DLD1 (cell line): ENCODE data around the gene MAML3.

Experiments used
- in situ Hi-C: cut with HindIII; loops from 2 replicates; pipeline ENCODE4 v1.10.0; 2017; ENCODE audit warnings: low sequenced_read_pairs

Gene MAML3

DNA sequence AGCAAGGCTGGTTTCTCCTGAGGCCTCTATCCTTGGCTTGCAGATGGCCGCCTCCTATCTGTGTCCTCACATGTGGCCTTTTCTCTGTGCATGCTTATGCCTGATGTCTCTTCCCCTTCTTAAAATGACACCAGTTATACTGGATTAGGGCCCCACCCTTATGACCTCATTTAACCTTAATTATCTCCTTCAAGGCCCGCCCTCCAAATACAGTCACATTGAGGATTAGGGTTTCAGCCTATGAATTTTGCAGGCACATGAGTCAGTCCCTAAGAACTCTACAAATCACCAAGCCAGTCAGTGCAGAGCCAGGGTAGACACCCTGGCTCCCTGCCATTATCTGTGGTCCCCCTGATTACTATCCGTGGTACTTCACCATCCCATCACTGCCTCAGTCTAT, 51.6 kb downstream of the MAML3 start:
- in situ Hi-C loops: no loop called here

DNA sequence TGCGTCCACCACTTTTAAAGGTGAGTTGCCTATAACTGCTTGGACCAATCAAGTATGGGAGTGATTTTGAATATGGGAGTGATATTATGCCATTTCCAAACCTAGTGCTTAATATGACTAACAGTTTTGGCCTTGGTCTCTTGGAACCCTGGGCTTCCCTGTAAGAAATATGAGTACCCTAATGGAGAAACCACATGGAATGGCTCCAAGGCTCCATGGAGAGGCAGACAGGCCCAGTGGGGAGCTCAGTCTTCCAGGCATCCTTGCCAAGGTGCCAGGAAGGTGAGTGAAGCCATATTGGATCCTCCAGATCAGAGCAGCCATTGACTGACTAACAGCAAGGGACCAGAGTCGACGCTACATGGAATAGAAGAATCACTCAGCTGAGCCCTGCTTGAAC, 53.2 kb downstream of the MAML3 start:
- in situ Hi-C loops: no loop called here

DNA sequence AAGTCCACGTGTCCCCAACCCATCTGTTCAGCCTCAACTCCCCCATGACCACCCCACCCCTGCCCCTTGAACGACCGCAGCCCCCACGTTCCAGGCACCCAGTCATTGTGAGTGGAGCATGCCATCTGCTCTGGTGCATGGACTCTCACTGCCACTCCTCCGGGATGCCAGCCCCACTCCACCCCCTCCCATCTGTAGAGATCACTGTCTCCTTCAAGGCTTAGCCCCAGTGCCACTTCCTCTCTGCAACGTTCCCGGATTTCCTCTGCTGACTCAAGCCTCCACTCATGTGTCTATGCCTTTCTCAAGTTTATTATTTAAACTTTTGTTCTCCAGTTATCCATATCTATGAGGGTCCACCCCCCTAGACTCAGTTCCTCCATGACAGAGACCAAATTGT, 54.0 kb downstream of the MAML3 start:
- in situ Hi-C loops: no loop called here

DNA sequence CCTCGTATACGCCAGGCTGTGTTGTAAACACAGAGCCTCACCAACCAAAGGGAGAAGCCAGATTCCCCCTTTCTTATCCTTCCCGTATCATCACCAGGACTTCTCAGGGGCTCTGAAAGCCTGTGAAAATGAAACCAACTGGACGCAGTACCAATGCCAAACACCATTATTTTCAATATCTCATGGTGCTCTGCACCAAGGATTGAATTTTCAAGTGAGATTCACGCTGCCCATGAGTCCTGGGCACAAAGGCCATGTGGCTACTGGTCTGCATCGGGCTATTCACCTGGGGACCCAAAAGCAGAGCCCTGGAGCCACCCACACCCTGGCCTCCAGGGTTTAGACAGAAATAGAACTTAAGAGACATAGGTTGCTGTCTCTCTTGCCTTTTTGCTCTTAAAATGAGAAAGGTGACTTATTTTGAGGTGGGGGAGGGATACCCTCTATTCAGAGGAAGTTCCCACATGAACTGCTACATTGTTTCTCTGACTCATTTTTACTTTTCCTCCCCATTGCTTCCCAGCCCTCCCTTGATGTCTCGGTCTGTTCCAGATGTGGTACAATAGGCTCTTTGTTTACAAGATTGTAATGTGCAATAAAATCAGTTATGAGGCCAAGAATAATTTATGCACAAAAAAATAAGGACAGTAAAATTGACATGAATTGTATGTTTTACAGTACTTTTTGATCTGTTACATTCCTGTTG, 55.4 kb downstream of the MAML3 start:
- in situ Hi-C loops: no loop called here

DNA sequence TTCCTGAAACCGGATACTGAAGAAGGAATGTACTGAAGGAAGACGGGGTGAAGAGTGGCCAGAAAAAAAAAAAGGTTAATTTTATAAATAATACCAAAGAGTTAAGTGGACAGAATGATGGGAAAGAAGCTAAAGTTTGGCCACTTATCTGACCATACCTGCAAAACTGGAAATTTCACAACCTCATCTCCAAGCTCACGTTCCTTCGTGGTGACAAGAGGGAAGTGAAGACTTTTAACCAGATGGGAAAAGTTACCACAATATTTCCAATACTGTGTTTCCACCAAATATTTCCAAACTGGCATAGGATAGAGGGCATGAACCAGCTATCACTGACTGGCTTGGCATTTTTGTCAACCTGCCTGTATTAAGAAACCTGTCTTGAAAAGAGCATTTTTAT, 56.4 kb downstream of the MAML3 start:
- in situ Hi-C loops: no loop called here

DNA sequence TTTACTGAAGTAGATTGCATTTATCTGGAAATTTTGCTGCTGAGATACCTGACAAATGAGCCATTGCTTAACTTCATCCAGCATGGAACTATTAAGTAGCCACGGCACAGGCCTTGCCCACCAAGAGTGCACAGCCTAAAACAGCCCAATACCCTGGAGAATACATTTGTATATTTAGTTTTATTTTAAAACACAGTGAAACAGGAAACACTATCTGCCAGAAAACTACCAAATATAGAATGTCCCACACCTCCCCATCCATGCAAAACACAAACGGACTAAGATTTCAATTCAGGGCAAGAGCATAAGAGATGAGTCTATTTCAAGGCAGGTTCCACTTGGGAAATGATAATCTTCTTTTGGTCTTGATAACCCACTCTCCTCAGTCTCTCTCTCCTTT, 57.1 kb downstream of the MAML3 start:
- in situ Hi-C loops: no loop called here

DNA sequence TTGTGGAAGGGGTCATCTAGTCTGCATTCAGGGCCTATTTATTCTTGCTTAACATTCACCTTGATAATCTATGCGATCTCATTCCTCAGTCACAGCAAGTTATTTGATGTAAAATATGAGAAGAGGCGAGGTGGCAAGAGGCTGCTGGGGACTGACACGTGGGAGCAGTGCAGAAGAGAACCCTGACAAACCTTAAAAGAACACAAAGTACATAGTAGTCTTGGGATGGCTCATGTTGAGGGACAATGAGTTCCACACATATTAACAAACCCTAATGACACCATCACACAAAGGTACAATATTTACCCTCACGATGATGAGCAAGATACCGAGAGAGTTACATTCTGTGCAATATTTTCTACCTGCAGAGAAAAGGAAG, 57.5 kb downstream of the MAML3 start:
- in situ Hi-C loops: no loop called here

DNA sequence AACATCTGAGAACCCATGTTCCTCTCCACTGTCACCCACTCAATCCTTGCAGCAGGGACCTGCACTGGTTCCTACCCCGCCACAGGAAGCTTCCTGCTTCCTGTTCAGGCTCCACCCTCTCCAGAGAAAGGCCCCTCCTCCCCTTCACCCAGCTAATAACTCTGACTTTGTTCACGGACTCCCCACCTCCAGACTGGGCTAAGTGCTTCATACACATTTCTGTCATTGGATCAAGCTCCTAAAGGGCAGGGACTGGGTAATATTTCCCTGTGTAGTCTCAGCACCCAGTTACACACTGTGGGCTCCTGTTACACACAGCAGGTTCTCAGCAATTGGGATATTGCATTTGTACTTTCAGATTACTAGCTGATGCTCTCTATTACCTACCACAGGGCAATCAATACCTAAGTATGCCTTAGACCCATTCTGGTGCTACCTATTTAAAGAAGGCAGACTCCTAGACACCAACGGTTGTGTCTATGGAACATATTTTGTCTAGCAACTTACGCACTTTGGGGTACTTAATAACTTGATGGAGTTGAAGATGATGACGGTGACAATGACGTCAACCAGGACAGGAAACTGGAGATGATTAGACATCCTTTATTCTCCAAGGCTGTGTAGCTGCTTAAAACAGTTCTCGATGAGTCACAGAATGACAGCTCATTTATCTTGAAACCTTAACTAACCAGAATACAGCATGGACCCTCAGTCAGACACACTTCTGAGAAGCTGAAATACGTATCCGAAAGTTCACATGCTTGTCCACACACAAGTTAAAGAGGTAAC, 58.1 kb downstream of the MAML3 start:
- in situ Hi-C loops: no loop called here

DNA sequence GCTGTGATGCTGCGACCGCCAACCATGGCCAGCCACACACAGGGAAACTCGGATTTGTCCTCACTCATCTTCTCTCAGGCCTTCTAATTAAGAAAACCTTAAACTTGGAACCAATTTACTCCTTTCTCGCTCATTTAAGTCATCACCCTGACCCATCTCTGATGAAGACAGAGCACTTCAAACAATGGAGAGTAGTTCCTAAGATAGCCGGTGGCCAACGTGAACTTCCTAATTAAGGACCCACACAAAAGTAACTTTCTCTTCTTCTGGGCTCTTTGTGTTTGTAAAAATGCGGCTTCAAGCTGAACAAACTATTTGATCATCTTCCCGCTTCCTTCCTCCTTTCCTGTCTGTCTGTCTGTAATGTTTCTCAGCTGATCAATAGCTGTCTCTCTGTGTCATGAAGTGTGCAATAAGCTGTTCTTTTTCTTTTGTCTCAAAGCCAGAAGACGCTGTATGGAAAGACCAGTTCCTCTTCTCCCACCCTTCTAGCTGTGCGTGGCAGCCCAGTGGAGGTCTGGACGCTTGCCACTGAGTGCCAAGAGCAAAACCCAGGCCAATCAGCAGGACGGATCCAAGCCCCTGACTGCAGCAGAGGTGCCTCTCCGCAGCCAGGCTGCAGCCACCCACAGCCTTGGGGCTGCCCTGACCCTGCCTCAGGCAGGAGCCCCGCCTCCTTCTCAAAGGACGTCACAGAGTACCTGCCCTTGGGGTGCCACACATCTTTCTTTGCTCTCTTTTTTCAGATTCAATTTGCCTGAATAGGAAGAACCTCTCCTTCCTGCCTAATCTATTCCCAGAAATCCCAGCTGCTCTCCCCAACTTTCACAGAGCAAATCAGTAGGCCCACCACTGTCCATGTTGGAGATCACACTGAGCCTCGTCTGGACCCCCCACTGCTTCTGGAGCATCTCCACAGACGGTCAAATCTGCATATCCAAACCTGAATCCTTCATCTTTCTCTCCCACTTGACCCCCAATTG, 59.3 kb downstream of the MAML3 start:
- in situ Hi-C loops: no loop called here

DNA sequence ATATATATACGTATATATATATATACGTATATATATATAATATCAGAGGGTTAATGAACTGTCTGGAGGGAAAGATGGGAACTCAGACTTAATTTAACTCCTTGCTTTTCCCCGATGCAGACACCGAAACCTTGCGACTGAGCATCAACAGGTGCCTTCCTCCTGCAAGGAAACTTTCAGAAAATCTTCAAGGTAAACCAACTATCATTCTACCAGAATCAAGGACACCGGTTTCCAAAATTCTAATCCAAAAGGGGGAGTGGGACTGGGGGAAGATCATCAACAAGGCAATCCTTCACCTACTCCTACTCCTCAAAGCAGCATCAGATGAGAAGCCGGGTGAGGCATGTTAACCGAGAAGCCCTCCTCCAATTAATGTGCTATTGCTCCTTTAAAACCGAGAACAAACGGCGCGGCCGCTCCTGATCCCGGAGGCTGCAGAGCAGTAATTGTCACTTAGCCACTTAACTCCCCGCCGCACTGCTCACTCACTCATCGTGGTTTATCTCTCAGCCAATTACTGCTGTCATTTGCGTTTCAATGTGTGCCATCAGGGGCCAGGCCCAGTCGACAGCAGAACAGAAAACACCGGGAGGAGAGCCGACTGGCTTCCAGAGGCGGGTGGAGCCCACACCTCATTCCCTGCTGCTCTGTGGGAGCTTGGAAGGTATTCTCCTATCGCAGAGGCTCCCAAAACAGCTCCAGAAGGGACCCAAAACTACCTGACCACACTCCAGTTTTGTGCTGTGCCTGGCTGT, 61.7 kb downstream of the MAML3 start:
- in situ Hi-C loops: no loop called here

DNA sequence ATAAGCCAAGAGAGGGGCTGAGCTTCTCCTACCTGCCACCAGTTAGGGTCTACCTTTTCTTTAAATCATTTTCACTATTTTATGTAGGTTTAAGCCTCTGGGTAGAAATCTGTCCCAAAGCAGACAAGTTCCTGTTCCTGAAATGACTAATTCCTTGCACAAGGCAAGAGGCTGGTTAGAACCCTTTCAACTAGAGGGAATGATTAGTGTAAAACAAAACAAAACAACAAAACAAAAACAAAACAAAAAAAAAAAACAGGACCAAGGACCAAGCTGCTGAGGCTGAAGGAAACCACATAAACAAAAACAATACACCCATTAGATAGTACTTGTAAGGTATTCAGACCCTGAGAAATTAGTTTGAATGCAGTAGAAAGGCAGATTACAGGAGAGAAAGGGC, 62.7 kb downstream of the MAML3 start:
- in situ Hi-C loops: no loop called here

DNA sequence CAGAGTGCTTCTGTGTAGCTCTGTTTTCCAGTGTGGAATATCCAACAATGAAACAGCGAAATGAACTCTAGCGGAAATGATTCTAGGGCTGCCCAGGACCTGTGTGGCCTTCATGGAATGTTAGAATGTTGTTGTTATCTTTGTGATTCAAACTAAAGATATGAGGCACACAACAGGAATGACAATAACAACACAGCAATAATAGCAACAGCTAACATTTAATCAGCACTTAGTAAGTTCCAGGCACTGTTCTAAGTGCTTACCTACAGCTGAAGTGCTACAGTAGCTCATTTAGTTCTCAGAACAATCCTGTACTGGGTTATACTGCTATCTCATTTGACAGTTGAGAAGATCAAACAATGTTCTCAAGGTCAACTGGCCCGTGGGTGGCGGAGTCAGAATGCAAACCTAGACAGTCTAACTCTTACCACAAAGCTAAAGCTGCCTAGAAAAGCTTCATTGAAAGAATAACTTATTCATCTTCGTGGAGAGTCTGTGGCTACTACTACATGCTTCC, 63.7 kb downstream of the MAML3 start:
- in situ Hi-C loops: no loop called here

DNA sequence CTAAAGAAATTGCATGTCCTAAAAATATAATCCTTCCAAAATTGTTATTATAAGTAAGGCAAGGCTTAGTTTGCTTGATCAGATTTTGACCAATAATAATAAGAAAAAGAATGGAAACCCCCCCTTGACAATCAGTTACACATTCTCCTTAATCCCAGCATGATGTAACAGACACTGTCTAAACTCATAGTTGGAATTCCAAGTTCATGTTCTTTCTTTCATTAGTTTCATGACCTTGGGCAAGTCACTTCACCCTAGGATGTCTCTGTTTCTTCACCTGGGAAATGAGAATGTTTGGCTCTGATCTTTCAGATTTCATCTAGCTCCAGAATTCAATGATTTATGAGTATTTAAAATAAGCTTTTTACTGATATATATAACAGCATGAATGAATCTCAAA, 64.8 kb downstream of the MAML3 start:
- in situ Hi-C loops: no loop called here

DNA sequence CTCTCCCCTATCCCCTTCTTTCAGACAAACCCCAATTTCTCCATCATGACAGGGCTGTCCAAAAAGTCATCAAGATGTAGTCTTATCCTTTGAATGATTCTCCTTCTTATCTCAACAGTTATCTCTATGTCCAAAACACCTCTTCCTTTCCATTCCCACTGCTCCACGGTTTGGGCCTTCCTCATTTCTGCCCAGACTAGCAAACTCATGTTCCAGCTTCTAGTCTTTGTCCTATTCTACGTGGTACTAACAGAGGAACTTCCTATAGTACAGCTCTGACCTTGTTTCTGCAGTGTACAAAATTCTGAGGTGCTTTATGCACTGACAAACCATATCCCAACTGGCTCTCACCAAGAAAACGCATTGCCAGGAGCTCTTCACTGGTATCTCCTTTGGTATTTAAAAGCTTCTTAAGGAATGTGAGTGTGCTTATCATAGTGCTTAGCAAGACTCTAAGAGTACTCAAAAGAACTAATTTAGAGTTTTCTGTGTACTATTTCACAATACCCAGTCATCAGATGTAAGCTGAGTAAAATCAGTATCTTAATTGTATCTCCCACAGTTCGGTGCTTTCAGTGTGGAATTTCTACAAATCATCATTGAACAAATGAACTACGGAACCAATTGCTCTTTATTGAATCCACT, 65.5 kb downstream of the MAML3 start:
- in situ Hi-C loops: no loop called here

DNA sequence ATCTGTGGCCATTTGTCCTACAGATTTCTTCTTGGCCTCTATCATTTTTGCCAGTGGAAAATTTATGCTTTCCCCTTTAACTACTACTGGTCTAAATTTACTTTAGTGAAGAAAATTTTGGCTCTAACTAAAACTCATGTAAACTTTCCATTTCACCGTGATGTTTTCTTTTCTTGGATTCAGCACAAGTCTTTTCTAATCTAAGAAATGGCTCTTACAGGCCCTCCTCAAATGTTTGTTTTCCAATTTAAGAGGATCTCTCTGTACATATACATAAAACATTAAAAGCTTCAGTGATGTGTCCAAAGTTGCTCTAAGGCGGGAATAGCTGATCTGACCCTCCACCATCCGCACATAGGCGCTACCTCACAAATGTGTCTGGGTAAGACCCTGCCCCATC, 68.1 kb downstream of the MAML3 start:
- in situ Hi-C loops: no loop called here

DNA sequence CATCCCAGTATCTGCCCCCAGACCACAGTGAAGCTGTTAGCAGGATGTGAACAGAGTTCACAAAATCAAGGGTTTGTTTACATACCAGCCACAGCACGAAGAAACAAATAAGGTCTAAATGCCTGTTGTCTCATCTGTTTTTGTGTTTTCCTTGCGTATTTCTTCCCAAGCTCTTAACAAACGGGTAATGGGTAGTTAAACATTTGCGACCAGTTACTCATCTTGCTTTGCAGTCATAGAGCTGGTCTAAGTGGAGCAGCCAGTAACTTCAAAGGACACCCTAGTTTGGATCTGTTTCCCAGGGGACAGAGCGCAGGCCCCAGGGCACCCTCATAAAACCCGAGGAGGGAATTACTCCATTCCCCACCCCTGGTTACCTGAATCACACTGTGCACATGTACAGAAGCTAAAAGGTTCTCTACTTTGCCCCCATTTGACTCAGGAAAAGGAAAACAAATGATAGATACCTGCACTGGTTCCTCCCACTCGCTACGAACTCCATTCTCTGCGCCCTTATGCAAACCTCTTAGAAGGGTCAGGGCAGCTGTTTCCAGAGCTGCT, 68.8 kb downstream of the MAML3 start:
- in situ Hi-C loops: no loop called here

DNA sequence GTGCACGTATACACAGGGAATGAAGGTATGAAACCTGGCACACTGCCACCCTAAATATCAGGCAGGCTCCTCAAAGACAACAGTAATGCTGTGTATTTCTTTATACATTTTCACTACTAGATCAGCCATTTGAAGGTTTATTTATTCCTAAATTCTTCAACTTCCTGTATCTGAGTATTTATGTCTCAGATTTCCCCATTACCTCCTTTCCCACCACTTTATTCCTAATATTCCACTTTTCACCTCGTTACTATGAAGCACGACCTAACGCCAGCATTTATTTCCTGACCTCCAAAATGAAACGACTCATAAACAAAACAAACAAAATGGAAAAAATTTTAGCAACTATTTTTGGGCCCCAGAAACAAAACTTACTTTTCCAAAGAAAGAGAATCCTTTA, 69.6 kb downstream of the MAML3 start:
- in situ Hi-C loops: no loop called here

DNA sequence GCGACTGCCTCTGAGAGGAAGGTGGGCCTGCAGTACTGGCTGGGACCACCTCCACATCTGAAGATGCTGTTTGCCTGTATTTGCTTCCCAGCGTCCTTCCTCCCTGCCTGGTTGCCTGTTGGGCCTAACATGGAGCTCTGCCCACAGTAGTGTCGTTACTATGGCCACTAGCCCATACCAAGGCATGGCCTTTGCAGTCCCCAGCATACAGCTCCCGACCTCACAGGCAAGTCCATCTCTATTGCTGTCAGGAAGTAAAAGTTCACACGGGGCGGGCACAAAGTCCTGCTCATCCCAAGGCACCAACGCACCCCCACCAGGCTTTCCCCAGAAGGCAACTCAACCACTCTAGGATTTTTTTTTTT, 71.6 kb downstream of the MAML3 start:
- in situ Hi-C loops: no loop called here

DNA sequence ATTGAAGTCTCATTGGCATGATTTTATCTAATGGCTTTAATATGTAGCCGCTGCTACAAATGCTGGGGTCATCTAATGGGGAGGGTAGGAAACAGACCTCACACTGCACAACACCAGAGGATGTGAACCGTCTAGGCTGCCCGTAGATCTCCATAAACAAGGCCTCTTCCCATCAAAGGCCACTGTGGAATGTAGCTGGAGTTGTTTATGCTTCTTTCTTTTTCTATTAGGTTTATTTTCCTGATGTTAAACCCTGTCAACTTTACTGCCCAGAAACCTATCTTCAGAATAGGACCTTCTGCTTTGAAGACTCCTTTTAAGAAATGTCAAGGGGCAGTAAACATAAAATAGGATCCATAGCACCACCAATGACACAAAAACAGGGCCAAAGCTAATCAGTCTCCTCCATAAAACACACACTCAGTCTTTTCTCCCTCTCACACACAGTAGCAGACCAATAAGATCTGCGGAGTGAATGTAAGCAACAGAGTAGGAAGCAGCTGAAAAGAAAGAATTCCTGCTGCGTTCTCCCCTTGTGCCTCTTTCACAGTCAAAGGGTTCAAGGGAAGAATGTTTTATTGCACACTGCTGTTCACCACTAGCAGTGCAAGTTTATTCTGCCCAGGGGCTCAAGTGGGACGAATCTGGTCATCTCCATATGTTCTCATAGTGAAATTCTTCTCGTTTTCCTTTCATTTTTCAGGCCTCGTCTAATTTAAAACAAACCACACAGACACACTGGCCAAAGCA, 72.2 kb downstream of the MAML3 start:
- in situ Hi-C loops: no loop called here
